ENCODE data around the gene ZNF816.

DNA sequence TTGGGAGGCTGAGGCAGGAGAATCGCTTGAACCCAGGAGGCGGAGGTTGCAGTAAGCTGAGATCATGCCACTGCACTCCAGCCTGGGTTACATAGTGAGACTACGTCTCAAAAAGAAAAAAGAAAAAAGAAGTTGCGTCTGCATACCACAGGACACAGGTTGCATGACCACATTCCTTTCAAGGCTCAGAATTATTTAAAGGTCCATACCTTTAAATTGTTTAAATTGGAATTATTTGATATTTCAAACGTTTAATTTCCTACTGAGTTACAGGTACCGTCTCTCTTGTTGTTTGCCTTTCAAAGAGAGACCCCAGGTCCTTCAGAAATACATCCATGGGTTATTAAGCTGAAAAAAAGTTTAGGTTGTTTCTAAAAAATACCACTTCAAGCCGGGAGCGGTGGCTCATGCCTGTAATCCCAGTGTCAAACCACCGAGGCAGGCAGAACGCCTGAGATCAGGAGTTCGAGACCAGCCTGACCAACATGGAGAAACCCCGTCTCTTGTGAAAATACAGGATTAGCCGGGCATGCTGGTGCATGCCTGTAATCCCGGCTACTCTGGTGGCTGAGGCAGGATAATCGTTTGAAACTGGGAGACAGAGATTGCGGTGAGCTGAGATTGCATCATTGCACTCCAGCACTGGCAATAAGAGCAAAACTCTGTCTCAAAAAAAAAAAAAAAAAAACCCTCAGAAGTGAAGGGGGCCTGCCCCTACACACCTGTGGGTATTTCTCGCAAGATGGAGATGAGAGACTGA lies 18.6 kb downstream of the ZNF816 start:
- TF ChIP-seq, protein P1, sequence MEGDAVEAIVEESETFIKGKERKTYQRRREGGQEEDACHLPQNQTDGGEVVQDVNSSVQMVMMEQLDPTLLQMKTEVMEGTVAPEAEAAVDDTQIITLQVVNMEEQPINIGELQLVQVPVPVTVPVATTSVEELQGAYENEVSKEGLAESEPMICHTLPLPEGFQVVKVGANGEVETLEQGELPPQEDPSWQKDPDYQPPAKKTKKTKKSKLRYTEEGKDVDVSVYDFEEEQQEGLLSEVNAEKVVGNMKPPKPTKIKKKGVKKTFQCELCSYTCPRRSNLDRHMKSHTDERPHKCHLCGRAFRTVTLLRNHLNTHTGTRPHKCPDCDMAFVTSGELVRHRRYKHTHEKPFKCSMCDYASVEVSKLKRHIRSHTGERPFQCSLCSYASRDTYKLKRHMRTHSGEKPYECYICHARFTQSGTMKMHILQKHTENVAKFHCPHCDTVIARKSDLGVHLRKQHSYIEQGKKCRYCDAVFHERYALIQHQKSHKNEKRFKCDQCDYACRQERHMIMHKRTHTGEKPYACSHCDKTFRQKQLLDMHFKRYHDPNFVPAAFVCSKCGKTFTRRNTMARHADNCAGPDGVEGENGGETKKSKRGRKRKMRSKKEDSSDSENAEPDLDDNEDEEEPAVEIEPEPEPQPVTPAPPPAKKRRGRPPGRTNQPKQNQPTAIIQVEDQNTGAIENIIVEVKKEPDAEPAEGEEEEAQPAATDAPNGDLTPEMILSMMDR (conservative IDR thresholded peaks at IDR 0.05): no peak
- no peak for TF ChIP-seq ZFX (IDR thresholded peaks at IDR 0.05)
